A673 (cell line): ENCODE results near the gene ERG. TPM values are rescaled to one million over a fixed set of nuclear protein-coding genes. Genes with fewer than 3 reads are reported as not detected.

Source experiments
- BruUV-seq: library from RNA; stranded (reverse); fragments of 400-500 nt; replicated peaks from 2 replicates; lab custom pipeline; 2021; lab: Mats Ljungman, UMichigan
- CTCF ChIA-PET: fragments of 300-600 bp; sonication (Branson Sonifier 250); formaldehyde crosslinking; loops from one replicate; lab custom pipeline; 2022; ENCODE audit warnings: antibody characterized with exemption; lab: Charles Lee
- POLR2A ChIA-PET: fragments of 300-600 bp; sonication (Branson Sonifier 250); formaldehyde crosslinking; loops from one replicate; lab custom pipeline; 2022; ENCODE audit warnings: antibody characterized with exemption; ENCODE audit not compliant: low non-redundant PET; lab: Charles Lee
- DNase-seq: peaks from one replicate; pipeline ENCODE4 v3.0.0-alpha.2; 2015; ENCODE audit warnings: low spot score
- H3K27ac ChIP-seq: fragments of 200-600 bp; sonication (generic); 2 replicates; pipeline ENCODE4 v1.5.1; 2016; ENCODE audit warnings: mixed run types, low read depth, mild to moderate bottlenecking, mixed read lengths, antibody characterized with exemption, low read length; ENCODE audit not compliant: poor library complexity, severe bottlenecking
- H3K27me3 ChIP-seq: fragments of 200-600 bp; sonication (generic); replicated peaks from 2 replicates; pipeline ENCODE4 v1.6.1; 2017; ENCODE audit warnings: mixed run types, low read depth, mild to moderate bottlenecking, mixed read lengths, antibody characterized with exemption, low read length; ENCODE audit not compliant: insufficient read depth, poor library complexity
- H3K36me3 ChIP-seq: fragments of 200-600 bp; sonication (generic); 2 replicates; pipeline ENCODE4 v1.6.1; 2016; ENCODE audit warnings: mixed run types, mild to moderate bottlenecking, mixed read lengths, antibody characterized with exemption, low read length; ENCODE audit not compliant: insufficient read depth, poor library complexity, severe bottlenecking
- H3K4me1 ChIP-seq: fragments of 200-600 bp; sonication (generic); 2 replicates; pipeline ENCODE4 v1.6.1; 2017; ENCODE audit warnings: mixed run types, mild to moderate bottlenecking, mixed read lengths, antibody characterized with exemption, low read length; ENCODE audit not compliant: insufficient read depth, poor library complexity, severe bottlenecking
- H3K4me3 ChIP-seq: fragments of 200-600 bp; sonication (generic); 2 replicates; pipeline ENCODE4 v1.5.1; 2016; ENCODE audit warnings: low read depth, mixed run types, mild to moderate bottlenecking, mixed read lengths, low read length; ENCODE audit not compliant: poor library complexity, severe bottlenecking
- H3K9me3 ChIP-seq: fragments of 200-600 bp; sonication (generic); 2 replicates; pipeline ENCODE4 v1.6.1; 2016; ENCODE audit warnings: mixed run types, low read depth, mild to moderate bottlenecking, mixed read lengths, antibody characterized with exemption, low read length; ENCODE audit not compliant: poor library complexity, severe bottlenecking
- CTCF ChIP-seq: fragments of 300-800, 200-600 bp; sonication (generic); conservative IDR thresholded peaks from 2 replicates; pipeline ENCODE4 v1.5.1; 2017; ENCODE audit warnings: low read depth, mild to moderate bottlenecking, antibody characterized with exemption, low read length, moderate library complexity, mixed read lengths
- EZH2 ChIP-seq: fragments of 200-600 bp; sonication (generic); IDR thresholded peaks from 2 replicates; pipeline ENCODE4 v1.6.1; 2017; ENCODE audit warnings: borderline replicate concordance, low read depth, mild to moderate bottlenecking, mixed read lengths, antibody characterized with exemption, low read length; ENCODE audit not compliant: poor library complexity, severe bottlenecking
- intact Hi-C: fragments of 100-400 bp; cut with micrococcal nuclease; formaldehyde crosslinking; loops from one replicate; pipeline ENCODE4 v1.10.0; 2022; ENCODE audit not compliant: unreplicated experiment
- total RNA-seq: library from RNA; stranded (reverse); gene quantifications from 2 replicates; pipeline ENCODE4 v1.2.3, GENCODE V29; 2021

Gene ERG
- total RNA-seq, 1 experiment from 2014 or later = not detected

- no TSS peak for BruUV-seq
- no peaks in the 10 kb centered on the region for H3K4me1 ChIP-seq
- no peak overlapping the region for H3K27ac ChIP-seq
- no peak overlapping the region for H3K4me3 ChIP-seq
- intact Hi-C loops = no loop called here
- H3K9me3 ChIP-seq = no peaks in the 10 kb centered on the region
- H3K36me3 ChIP-seq = no peaks in the 10 kb centered on the region
- H3K27me3 ChIP-seq = no peaks in the 10 kb centered on the region
- POLR2A ChIA-PET = no interaction called here
- CTCF ChIA-PET = no interaction called here
- DNase-seq = no peak
- TF ChIP-seq EZH2 (no peak), CTCF (no peak)
Measured at GRCh38 chr21:38492007-38492406, 6.3 kb downstream of the ERG start.

- TF ChIP-seq EZH2 (no peak), CTCF (no peak)
- Histone ChIP-seq H3K9me3 (no peaks in the 10 kb centered on the region), H3K36me3 (no peaks in the 10 kb centered on the region), H3K27ac (no peak overlapping the region), H3K27me3 (no peaks in the 10 kb centered on the region), H3K4me1 (no peaks in the 10 kb centered on the region), H3K4me3 (no peak overlapping the region)
- no TSS peak for BruUV-seq
- ChIA-PET POLR2A (no interaction called here), CTCF (no interaction called here)
- DNase-seq = no peak
- intact Hi-C loops = no loop called here
Measured at GRCh38 chr21:38491536-38491935, 6.7 kb downstream of the ERG start.

- Histone ChIP-seq H3K4me1 (no peaks in the 10 kb centered on the region), H3K9me3 (no peaks in the 10 kb centered on the region), H3K27me3 (no peaks in the 10 kb centered on the region), H3K4me3 (no peak overlapping the region), H3K36me3 (no peaks in the 10 kb centered on the region), H3K27ac (no peak overlapping the region)
- POLR2A ChIA-PET = no interaction called here
- TF ChIP-seq EZH2 (no peak), CTCF (no peak)
- no TSS peak for BruUV-seq
- intact Hi-C loops = no loop called here
- CTCF ChIA-PET = no interaction called here
- DNase-seq = no peak
Measured at GRCh38 chr21:38490411-38491020, 7.8 kb downstream of the ERG start.
